ENCODE data around the gene LY9. TPM values are rescaled to one million over a fixed set of nuclear protein-coding genes. Genes with fewer than 3 reads are reported as not detected.

The LY9 gene
- total RNA-seq, 1 experiment from 2014 or later: not detected

- no peaks in the 10 kb centered on the region for H3K79me1 ChIP-seq (ENCODE audit: insufficient read depth, low read depth, low read length, poor library complexity, severe bottlenecking)
- Mint-ChIP-seq H3K4me3 (no peak overlapping the region), H3K27ac (no peak overlapping the region), H3K36me3 (ENCODE audit: insufficient read depth in 1 of 3, low read depth in 3 of 3) (no peaks in the 10 kb centered on the region), H3K27me3 (ENCODE audit: low read depth) (peaks cover 3% of the 10 kb centered on the region; the same call in 1 of the 2 replicates), H3K4me1 (0 out of 4 replicates have a peak, but pooled peaks cover 0 to 3% of the 10 kb centered on the region in 2 experiments), H3K9me3 (no peaks in the 10 kb centered on the region)
- H3K27ac ChIP-seq (ENCODE audit: insufficient read length, low read depth, low read length): no peak overlapping the region
- H2AFZ ChIP-seq (ENCODE audit: low read length): no peak overlapping the region
- H3K23me2 ChIP-seq (ENCODE audit: insufficient read length, low read depth, low read length, poor library complexity, severe bottlenecking): no peaks in the 10 kb centered on the region
- no peak overlapping the region for H3K9ac ChIP-seq (ENCODE audit: extremely low read depth, insufficient read length, low read length)
- WGBS (ENCODE audit: extremely low coverage, insufficient read length, low lambda C conversion rate): no CpG with 5 or more reads among the region's 5 CpGs
- no peak overlapping the region for H2AK5ac ChIP-seq (ENCODE audit: insufficient read length, low read length)
- no peak overlapping the region for H4K91ac ChIP-seq (ENCODE audit: insufficient read length, low read depth, low read length)
- TF ChIP-seq, protein P1, sequence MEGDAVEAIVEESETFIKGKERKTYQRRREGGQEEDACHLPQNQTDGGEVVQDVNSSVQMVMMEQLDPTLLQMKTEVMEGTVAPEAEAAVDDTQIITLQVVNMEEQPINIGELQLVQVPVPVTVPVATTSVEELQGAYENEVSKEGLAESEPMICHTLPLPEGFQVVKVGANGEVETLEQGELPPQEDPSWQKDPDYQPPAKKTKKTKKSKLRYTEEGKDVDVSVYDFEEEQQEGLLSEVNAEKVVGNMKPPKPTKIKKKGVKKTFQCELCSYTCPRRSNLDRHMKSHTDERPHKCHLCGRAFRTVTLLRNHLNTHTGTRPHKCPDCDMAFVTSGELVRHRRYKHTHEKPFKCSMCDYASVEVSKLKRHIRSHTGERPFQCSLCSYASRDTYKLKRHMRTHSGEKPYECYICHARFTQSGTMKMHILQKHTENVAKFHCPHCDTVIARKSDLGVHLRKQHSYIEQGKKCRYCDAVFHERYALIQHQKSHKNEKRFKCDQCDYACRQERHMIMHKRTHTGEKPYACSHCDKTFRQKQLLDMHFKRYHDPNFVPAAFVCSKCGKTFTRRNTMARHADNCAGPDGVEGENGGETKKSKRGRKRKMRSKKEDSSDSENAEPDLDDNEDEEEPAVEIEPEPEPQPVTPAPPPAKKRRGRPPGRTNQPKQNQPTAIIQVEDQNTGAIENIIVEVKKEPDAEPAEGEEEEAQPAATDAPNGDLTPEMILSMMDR (conservative IDR thresholded peaks at IDR 0.05): no peak
- H2BK12ac ChIP-seq (ENCODE audit: insufficient read length, low read depth, low read length): no peak overlapping the region
- H2BK15ac ChIP-seq (ENCODE audit: low read depth, low read length): no peak overlapping the region
- H3K9me3 ChIP-seq (ENCODE audit: control insufficient read depth, low read depth, low read length): no peaks in the 10 kb centered on the region
- no peak overlapping the region for H3T11ph ChIP-seq (ENCODE audit: low read length)
- H3K14ac ChIP-seq (ENCODE audit: insufficient read depth, low read length): no peak overlapping the region
- no peak overlapping the region for H3K4ac ChIP-seq (ENCODE audit: low read depth, low read length)
- H3K79me2 ChIP-seq (ENCODE audit: insufficient read depth, low read length): no peaks in the 10 kb centered on the region
- no peak overlapping the region for H3K4me2 ChIP-seq (ENCODE audit: insufficient read depth, insufficient read length, low read length)
- H3K4me1 ChIP-seq (ENCODE audit: insufficient read depth, low read length): no peaks in the 10 kb centered on the region
- H3K56ac ChIP-seq (ENCODE audit: insufficient read length, low read depth, low read length): no peak overlapping the region
- H3K23ac ChIP-seq (ENCODE audit: insufficient read length, low read depth, low read length): no peak overlapping the region
- no peak overlapping the region for H2BK5ac ChIP-seq (ENCODE audit: insufficient read length, low read length)
- no peaks in the 10 kb centered on the region for H3K27me3 ChIP-seq (ENCODE audit: insufficient read depth, low read length)
- H2BK120ac ChIP-seq (ENCODE audit: low read depth, low read length, poor library complexity, severe bottlenecking): no peak overlapping the region
- H4K20me1 ChIP-seq (ENCODE audit: control insufficient read depth, insufficient read depth, insufficient read length): no peaks in the 10 kb centered on the region
- no peak overlapping the region for H3K18ac ChIP-seq (ENCODE audit: insufficient read length, low read depth, low read length)
- no peak overlapping the region for H2BK20ac ChIP-seq (ENCODE audit: low read depth, low read length, poor library complexity, severe bottlenecking)
- H4K8ac ChIP-seq (replicated peaks; ENCODE audit: insufficient read length, low read depth, low read length): no peak overlapping the region
- DNase-seq: no peak
- H4K5ac ChIP-seq (ENCODE audit: insufficient read length, low read depth, low read length): no peak overlapping the region
Measured at GRCh38 chr1:160865337-160865736, 69.4 kb downstream of the LY9 start.
